T47D (cell line): ENCODE results near the gene PLK5.

Experiments
- DNase-seq, 2 experiments: peaks; one replicate each; pipeline versions ENCODE4 v3.0.0 to v3.0.0-alpha.2; 2011 to 2012; ENCODE audit warnings: low read depth in 1 of 2, low spot score in 1 of 2
- JUND ChIP-seq: IDR thresholded peaks from 2 replicates; pipeline ENCODE4 v1.6.1; 2012; ENCODE audit warnings: low read depth
- in situ Hi-C: cut with HindIII; loops from 2 replicates; pipeline ENCODE4 v1.10.0; 2016; ENCODE audit warnings: low sequenced_read_pairs, low pct_unique_long_range_greater_than_20kb

Gene PLK5

GRCh38 chr19:1551068-1552040 is 27.5 kb downstream of the PLK5 start:
- in situ Hi-C loops: no loop called here
- no peak for DNase-seq
- no peak for TF ChIP-seq JUND

- no peak for TF ChIP-seq JUND
- in situ Hi-C loops: no loop called here
- DNase-seq: no peak
Measured at GRCh38 chr19:1553415-1553814, 29.5 kb downstream of the PLK5 start.

GRCh38 chr19:1554968-1555367 is 31.1 kb downstream of the PLK5 start:
- DNase-seq: no peak
- no peak for TF ChIP-seq JUND
- in situ Hi-C loops: no loop called here

- in situ Hi-C loops: no loop called here
- no peak for DNase-seq
- no peak for TF ChIP-seq JUND
Measured at GRCh38 chr19:1555487-1556389, 31.9 kb downstream of the PLK5 start.

- no peak for TF ChIP-seq JUND
- no peak for DNase-seq
- in situ Hi-C loops: no loop called here
Measured at GRCh38 chr19:1556390-1557070, 32.7 kb downstream of the PLK5 start.

GRCh38 chr19:1558552-1558951 is 34.7 kb downstream of the PLK5 start:
- TF ChIP-seq JUND: no peak
- no peak for DNase-seq
- in situ Hi-C loops: no loop called here

GRCh38 chr19:1560286-1560882 is 36.5 kb downstream of the PLK5 start:
- TF ChIP-seq JUND: no peak
- in situ Hi-C loops: no loop called here
- DNase-seq: no peak

- no peak for DNase-seq
- in situ Hi-C loops: no loop called here
- TF ChIP-seq JUND: no peak
Measured at GRCh38 chr19:1561236-1561842, 37.5 kb downstream of the PLK5 start.

GRCh38 chr19:1563251-1563650 is 39.4 kb downstream of the PLK5 start:
- no peak for TF ChIP-seq JUND
- in situ Hi-C loops: no loop called here
- no peak for DNase-seq

GRCh38 chr19:1566392-1567115 is 42.7 kb downstream of the PLK5 start:
- peak; percentile 86 to 94 for DNase-seq
- TF ChIP-seq JUND: no peak
- in situ Hi-C loops: no loop called here

GRCh38 chr19:1567116-1567847 is 43.4 kb downstream of the PLK5 start:
- peak in 1 of 2 experiments; percentile 33 for DNase-seq
- in situ Hi-C loops: no loop called here
- TF ChIP-seq JUND: no peak
